Erythroblast (primary cell): ENCODE results near the gene SLC25A30.
A peak's percentile ranks its signal among the peaks of the same experiment; 100 is the strongest.

Experiments
- DNase-seq, 2 experiments: peaks; one replicate each; lab custom pipeline; 2025; lab: John Stamatoyannopoulos, UW
- GATA1 ChIP-seq: IDR thresholded peaks from 2 replicates; pipeline ENCODE4 v1.6.1; 2011; ENCODE audit warnings: low read depth, mild to moderate bottlenecking, control low read depth, low read length, moderate library complexity
- POLR2A ChIP-seq: IDR thresholded peaks from 2 replicates; pipeline ENCODE4 v1.6.1; 2011; ENCODE audit warnings: mild to moderate bottlenecking, low read length

SLC25A30 gene

GRCh38 chr13:45417790-45418534, at the start of gene SLC25A30:
Gene SLC25A30, minus strand, starts transcription at chr13:45418373. Its CDS starts 6,948 bp downstream, at chr13:45411425.
- no peak for TF ChIP-seq POLR2A
- no peak for TF ChIP-seq GATA1
- DNase-seq: peak; percentile 78 to 79

GRCh38 chr13:45466359-45466758, 48.2 kb upstream of the SLC25A30 start:
- no peak for DNase-seq
- TF ChIP-seq GATA1 (no peak), POLR2A (no peak)

DNA sequence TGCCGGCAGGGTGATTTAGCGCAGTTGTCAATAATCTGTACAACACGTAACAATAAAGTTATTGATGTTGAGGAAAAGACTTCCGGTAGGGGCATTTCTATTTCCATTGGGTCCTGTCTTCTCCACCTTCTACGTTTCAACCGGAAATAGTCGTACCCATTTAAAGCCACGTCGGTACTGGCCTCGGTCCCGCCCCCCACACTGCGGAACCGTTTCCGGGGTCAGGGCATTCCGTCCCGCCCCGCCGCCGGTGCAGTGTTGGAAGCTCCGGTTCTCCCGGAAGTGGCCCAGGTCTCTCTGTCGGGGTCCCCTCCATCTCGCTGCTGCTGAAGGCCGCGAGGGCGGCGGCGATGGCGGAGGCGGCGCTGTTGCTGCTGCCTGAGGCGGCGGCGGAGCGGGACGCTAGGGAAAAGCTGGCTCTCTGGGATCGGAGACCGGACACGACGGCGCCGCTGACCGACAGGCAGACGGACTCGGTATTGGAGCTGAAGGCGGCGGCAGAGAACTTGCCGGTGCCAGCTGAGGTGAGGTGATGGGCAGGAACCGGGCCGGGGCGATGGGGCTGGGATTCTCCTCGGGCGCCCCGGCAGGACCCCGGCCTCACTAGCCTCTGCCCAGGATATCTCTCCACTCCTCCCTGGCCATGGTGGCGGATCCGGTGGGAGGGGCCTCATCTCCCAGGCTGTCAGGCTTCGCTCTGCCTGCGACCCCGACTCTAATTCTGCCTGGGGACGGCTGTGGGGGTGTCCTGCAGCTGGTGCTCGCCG, 46.7 kb upstream of the SLC25A30 start, which contains the start of gene COG3:
COG3 (plus strand) TSS at position 253 of the 767 bp plus-strand sequence; CDS start at position 351, 98 bp downstream.
- DNase-seq: peak; percentile 95 to 97

DNA sequence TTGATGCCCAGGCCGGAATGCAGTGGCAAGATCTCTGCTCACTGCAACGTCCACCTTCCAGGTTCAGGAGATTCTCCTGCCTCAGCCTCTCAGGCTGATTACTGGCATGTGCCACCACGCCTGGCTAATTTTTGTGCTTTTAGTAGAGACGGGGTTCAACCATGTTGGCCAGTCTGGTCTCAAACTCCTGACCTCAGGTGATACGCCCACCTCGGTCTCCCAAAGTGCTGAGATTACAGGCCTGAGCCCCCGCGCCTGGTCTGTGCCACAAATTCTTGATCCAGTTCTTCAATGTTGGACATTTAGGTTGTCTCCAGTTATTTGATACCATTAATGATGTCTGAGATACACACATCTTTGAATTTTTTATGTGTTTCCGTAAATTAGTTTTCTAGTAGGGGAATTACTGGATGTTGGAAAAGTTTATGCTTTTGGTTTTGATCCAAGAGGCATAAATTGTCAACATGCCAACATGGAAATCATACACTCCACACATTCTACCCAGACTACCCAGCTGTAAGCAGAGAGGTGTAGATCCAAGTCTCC, 46.0 kb upstream of the SLC25A30 start:
- no peak for TF ChIP-seq GATA1
- no peak for DNase-seq

More for the DNA sequence above, 46.7 kb upstream of the SLC25A30 start, which contains the start of gene COG3:
- no peak for TF ChIP-seq GATA1
- TF ChIP-seq POLR2A: peak; percentile 81

DNA sequence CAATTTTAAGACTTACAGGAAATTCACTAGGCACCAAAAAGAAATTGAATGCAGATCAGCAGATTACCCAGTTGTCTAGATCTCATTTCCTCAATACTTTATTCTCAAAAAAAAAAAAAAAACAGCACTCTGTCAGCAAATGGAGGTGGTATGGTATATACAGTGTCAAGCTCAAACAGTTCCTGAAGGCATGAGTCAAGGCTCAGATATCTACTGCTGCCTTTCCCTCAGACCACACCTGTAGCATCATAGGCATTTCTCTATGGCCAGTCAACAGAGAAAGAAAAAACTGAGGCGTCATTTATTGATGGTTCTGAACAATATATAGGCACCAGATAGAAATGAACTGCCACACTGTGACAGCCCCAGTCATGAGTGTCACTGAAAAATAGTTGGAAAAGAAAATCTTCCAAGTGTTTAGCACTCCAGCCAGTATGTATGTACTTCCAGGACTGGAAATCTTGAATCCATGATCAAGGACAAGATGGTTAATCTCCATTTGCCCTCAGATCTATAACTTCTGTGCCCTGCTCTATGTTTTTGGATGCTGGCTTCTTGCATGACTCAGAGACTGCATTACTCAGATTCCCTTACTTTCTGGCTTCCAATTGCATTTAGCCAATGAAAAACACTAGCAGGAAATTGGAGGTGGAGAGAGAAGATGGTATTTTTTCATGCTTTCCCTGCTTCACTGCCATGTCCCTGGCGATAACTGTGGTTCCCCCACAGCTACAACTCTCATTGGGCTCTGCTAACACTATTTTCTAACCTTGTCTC, 38.2 kb upstream of the SLC25A30 start:
- DNase-seq: no peak
- TF ChIP-seq GATA1 (no peak), POLR2A (no peak)

- DNase-seq: no peak
- TF ChIP-seq POLR2A (no peak), GATA1 (no peak)
Measured at GRCh38 chr13:45454204-45454603, 36.0 kb upstream of the SLC25A30 start.

DNA sequence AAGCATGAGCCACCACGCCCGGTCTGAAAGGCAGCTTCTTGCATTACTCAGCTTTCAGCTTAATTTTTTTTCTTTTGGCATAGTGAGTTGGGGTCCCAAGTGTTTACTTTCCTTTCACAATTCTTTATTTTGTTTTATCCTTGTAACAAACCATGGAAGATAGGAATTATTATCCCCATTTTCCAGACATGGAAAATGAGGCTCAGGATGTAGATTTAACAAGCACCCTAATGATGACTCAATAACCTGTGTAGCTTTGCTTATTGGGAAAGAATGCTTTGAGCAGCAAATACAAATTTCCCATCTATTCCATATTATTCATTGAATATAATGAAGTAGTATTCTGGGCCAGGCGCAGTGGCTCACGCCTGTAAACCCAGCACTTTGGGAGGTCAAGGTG, 33.1 kb upstream of the SLC25A30 start:
- no peak for TF ChIP-seq GATA1
- TF ChIP-seq POLR2A: no peak
- DNase-seq: no peak

GRCh38 chr13:45448965-45449559, 30.9 kb upstream of the SLC25A30 start:
- TF ChIP-seq POLR2A (no peak), GATA1 (no peak)

GRCh38 chr13:45447050-45447661, 29.0 kb upstream of the SLC25A30 start:
- no peak for DNase-seq
- no peak for TF ChIP-seq GATA1
- no peak for TF ChIP-seq POLR2A

More at GRCh38 chr13:45448965-45449559, 30.9 kb upstream of the SLC25A30 start:
- DNase-seq: no peak

GRCh38 chr13:45446181-45446580, 28.0 kb upstream of the SLC25A30 start:
- TF ChIP-seq POLR2A (no peak), GATA1 (no peak)

DNA sequence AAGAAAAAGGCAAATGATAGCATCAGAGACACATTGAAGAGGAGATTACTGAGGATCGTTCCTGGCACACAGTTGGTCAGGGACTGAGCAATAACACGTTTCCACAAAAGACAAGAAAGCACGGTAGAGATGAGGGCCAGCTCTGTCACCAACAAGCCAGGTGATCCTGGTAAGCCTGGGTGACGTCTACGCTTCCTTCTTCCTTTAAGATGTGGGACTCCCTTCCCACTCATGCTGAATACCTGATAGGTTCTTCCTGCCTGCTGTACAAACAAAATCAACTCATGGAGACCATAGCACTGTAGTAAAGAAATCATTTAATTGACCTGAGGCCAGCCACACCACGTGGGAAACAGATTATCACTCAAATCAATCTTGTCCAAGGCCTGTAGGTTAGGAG, 26.9 kb upstream of the SLC25A30 start:
- DNase-seq: no peak
- no peak for TF ChIP-seq POLR2A
- no peak for TF ChIP-seq GATA1

More at GRCh38 chr13:45446181-45446580, 28.0 kb upstream of the SLC25A30 start:
- DNase-seq: no peak

- no peak for DNase-seq
- no peak for TF ChIP-seq POLR2A
- no peak for TF ChIP-seq GATA1
Measured at GRCh38 chr13:45441633-45442032, 23.5 kb upstream of the SLC25A30 start.

DNA sequence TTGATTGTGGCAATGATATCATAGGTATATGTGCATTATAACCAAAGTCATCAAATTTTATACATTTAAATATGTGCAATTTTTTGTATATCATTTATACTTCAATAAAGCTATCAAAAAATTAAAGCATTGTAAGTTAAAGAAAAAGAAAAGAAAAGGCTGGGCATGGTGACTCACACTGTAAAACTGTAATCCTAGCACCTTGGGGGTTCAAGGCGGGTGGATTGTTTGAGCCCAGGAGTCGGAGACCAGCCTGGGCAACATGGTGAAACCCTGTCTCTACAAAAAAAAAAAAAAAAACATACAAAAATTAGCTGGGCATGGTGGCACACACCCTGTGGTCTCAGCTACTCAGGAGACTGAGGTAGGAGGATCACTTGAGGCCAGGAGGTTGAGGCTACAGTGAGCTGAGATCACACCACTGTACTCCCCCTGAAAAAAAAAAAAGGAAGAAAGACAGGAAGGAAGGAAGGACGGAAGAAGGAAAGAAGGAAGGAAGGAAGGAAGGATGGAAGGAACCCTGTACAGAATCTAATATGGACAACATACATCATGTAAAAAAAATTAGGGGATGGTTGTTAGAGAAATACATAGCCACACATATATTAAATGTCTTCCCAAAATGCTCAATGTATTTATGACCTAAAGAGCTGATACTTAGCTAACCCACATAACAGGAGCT, 21.7 kb upstream of the SLC25A30 start:
- no peak for DNase-seq
- TF ChIP-seq GATA1 (no peak), POLR2A (no peak)
